ENCODE measurements around the gene CD99.
"Not testable (repeated sequence)": the region's sequence is repeated elsewhere in the genome, so short reads cannot be mapped to it uniquely, and the experiment has no call there.

Gene CD99

GRCh38 chrX:2690856-2691542, at the start of gene CD99:
Gene CD99 (plus strand): TSS chrX:2691295. CDS start chrX:2691361, 66 bp downstream.
- DNase-seq = no peak

- no peak for DNase-seq
Observed at GRCh38 chrX:2642146-2642545, 48.9 kb upstream of the CD99 start.

GRCh38 chrX:2642791-2643190, 48.3 kb upstream of the CD99 start:
- DNase-seq = no peak

GRCh38 chrX:2643880-2644279, 47.2 kb upstream of the CD99 start:
- no peak for DNase-seq

GRCh38 chrX:2645563-2645962, 45.5 kb upstream of the CD99 start:
- DNase-seq = no peak

GRCh38 chrX:2647627-2648026, 43.5 kb upstream of the CD99 start:
- no peak for DNase-seq

GRCh38 chrX:2650037-2650436, 41.1 kb upstream of the CD99 start:
- DNase-seq = no peak

GRCh38 chrX:2650865-2651264, 40.2 kb upstream of the CD99 start:
- DNase-seq = no peak

- DNase-seq = no peak
Observed at GRCh38 chrX:2652106-2652505, 39.0 kb upstream of the CD99 start.

- DNase-seq = no peak
Observed at GRCh38 chrX:2654436-2655340, 36.4 kb upstream of the CD99 start.

GRCh38 chrX:2656257-2656836, 34.7 kb upstream of the CD99 start:
- no peak for DNase-seq

- DNase-seq = no peak
Observed at GRCh38 chrX:2657532-2658113, 33.5 kb upstream of the CD99 start.

- DNase-seq = no peak
Observed at GRCh38 chrX:2658585-2659292, 32.4 kb upstream of the CD99 start.

- DNase-seq = no peak
Observed at GRCh38 chrX:2662586-2662985, 28.5 kb upstream of the CD99 start.

GRCh38 chrX:2664502-2664901, 26.6 kb upstream of the CD99 start:
- no peak for DNase-seq

GRCh38 chrX:2665387-2666304, 25.4 kb upstream of the CD99 start:
- DNase-seq = no peak

- no peak for DNase-seq
Observed at GRCh38 chrX:2666491-2666890, 24.6 kb upstream of the CD99 start.

GRCh38 chrX:2670978-2671377, 20.1 kb upstream of the CD99 start:
- no peak for DNase-seq

- no peak for DNase-seq
Observed at GRCh38 chrX:2672084-2672483, 19.0 kb upstream of the CD99 start.

- DNase-seq = no peak
Observed at GRCh38 chrX:2673611-2674010, 17.5 kb upstream of the CD99 start.

- DNase-seq = not testable (repeated sequence)
Observed at GRCh38 chrX:2675657-2676200, 15.4 kb upstream of the CD99 start.
